ENCODE results near the gene DIP2C. TPM values are rescaled to one million over a fixed set of nuclear protein-coding genes. Genes with fewer than 3 reads are reported as not detected.
"Not testable (repeated sequence)": the region's sequence is repeated elsewhere in the genome, so short reads cannot be mapped to it uniquely, and the experiment has no call there.

DIP2C gene
- total RNA-seq, 3 donors from 2014 or later: 0.20 to 0.27 (median 0.26) TPM

- H3K9me3 Mint-ChIP-seq: no peaks in the 10 kb centered on the region
- DNase-seq (no peak), ATAC-seq (no peak)
- H3K36me3 Mint-ChIP-seq (ENCODE audit: insufficient read depth): peaks cover 8% of the 10 kb centered on the region
- no peaks in the 10 kb centered on the region for H3K27me3 Mint-ChIP-seq (ENCODE audit: low read depth)
- H3K4me1 Mint-ChIP-seq (ENCODE audit: low read depth): peaks cover 45% of the 10 kb centered on the region
- no peak overlapping the region for H3K4me3 Mint-ChIP-seq
Observed at GRCh38 chr10:436013-436697, 253.3 kb downstream of the DIP2C start.

GRCh38 chr10:435397-435796 is 254.1 kb downstream of the DIP2C start:
- H3K4me1 Mint-ChIP-seq (ENCODE audit: low read depth): peaks cover 45% of the 10 kb centered on the region
- peaks cover 6% of the 10 kb centered on the region for H3K36me3 Mint-ChIP-seq (ENCODE audit: insufficient read depth)
- no peak for ATAC-seq
- no peak overlapping the region for H3K4me3 Mint-ChIP-seq
- DNase-seq: no peak
- no peaks in the 10 kb centered on the region for H3K27me3 Mint-ChIP-seq (ENCODE audit: low read depth)
- H3K9me3 Mint-ChIP-seq: no peaks in the 10 kb centered on the region

GRCh38 chr10:429696-430095 is 259.8 kb downstream of the DIP2C start:
- Mint-ChIP-seq H3K36me3 (ENCODE audit: insufficient read depth) (no peaks in the 10 kb centered on the region), H3K4me1 (ENCODE audit: low read depth) (peaks cover 28% of the 10 kb centered on the region), H3K9me3 (no peaks in the 10 kb centered on the region), H3K4me3 (no peak overlapping the region), H3K27me3 (ENCODE audit: low read depth) (no peaks in the 10 kb centered on the region)
- ATAC-seq (no peak), DNase-seq (no peak)

GRCh38 chr10:427761-428519 is 261.5 kb downstream of the DIP2C start:
- Mint-ChIP-seq H3K27me3 (ENCODE audit: low read depth) (no peaks in the 10 kb centered on the region), H3K36me3 (ENCODE audit: insufficient read depth) (no peaks in the 10 kb centered on the region), H3K4me3 (no peak overlapping the region), H3K4me1 (ENCODE audit: low read depth) (peaks cover 23% of the 10 kb centered on the region), H3K9me3 (no peaks in the 10 kb centered on the region)
- no peak for ATAC-seq
- DNase-seq: no peak

- H3K4me1 Mint-ChIP-seq (ENCODE audit: low read depth): peaks cover 13% of the 10 kb centered on the region
- DNase-seq; H3K36me3 Mint-ChIP-seq (ENCODE audit: insufficient read depth); H3K27me3 Mint-ChIP-seq (ENCODE audit: low read depth); H3K9me3 Mint-ChIP-seq; H3K4me3 Mint-ChIP-seq; ATAC-seq: not testable (repeated sequence)
Observed at GRCh38 chr10:425365-425764, 264.1 kb downstream of the DIP2C start.

- not testable (repeated sequence) for H3K4me3 Mint-ChIP-seq; H3K36me3 Mint-ChIP-seq (ENCODE audit: insufficient read depth); DNase-seq; H3K9me3 Mint-ChIP-seq; ATAC-seq; H3K27me3 Mint-ChIP-seq (ENCODE audit: low read depth)
- H3K4me1 Mint-ChIP-seq (ENCODE audit: low read depth): peaks cover 13% of the 10 kb centered on the region
Observed at GRCh38 chr10:424724-425123, 264.7 kb downstream of the DIP2C start.

- no peak overlapping the region for H3K4me3 Mint-ChIP-seq
- no peak for DNase-seq
- H3K9me3 Mint-ChIP-seq: no peaks in the 10 kb centered on the region
- no peaks in the 10 kb centered on the region for H3K36me3 Mint-ChIP-seq (ENCODE audit: insufficient read depth)
- no peak for ATAC-seq
- H3K27me3 Mint-ChIP-seq (ENCODE audit: low read depth): no peaks in the 10 kb centered on the region
- peaks cover 12% of the 10 kb centered on the region for H3K4me1 Mint-ChIP-seq (ENCODE audit: low read depth)
Observed at GRCh38 chr10:423178-423577, 266.3 kb downstream of the DIP2C start.

GRCh38 chr10:422675-423074 is 266.8 kb downstream of the DIP2C start:
- no peak overlapping the region for H3K4me3 Mint-ChIP-seq
- H3K27me3 Mint-ChIP-seq (ENCODE audit: low read depth): no peaks in the 10 kb centered on the region
- no peaks in the 10 kb centered on the region for H3K9me3 Mint-ChIP-seq
- no peak for ATAC-seq
- H3K4me1 Mint-ChIP-seq (ENCODE audit: low read depth): peaks cover 12% of the 10 kb centered on the region
- DNase-seq: no peak
- H3K36me3 Mint-ChIP-seq (ENCODE audit: insufficient read depth): no peaks in the 10 kb centered on the region

- ATAC-seq (no peak), DNase-seq (no peak)
- peaks cover 12% of the 10 kb centered on the region for H3K4me1 Mint-ChIP-seq (ENCODE audit: low read depth)
- no peaks in the 10 kb centered on the region for H3K36me3 Mint-ChIP-seq (ENCODE audit: insufficient read depth)
- H3K4me3 Mint-ChIP-seq: no peak overlapping the region
- no peaks in the 10 kb centered on the region for H3K27me3 Mint-ChIP-seq (ENCODE audit: low read depth)
- no peaks in the 10 kb centered on the region for H3K9me3 Mint-ChIP-seq
Observed at GRCh38 chr10:422241-422640, 267.2 kb downstream of the DIP2C start.

GRCh38 chr10:421170-421569 is 268.3 kb downstream of the DIP2C start:
- ATAC-seq (no peak), DNase-seq (no peak)
- H3K4me1 Mint-ChIP-seq (ENCODE audit: low read depth): peaks cover 4% of the 10 kb centered on the region
- no peaks in the 10 kb centered on the region for H3K27me3 Mint-ChIP-seq (ENCODE audit: low read depth)
- no peaks in the 10 kb centered on the region for H3K36me3 Mint-ChIP-seq (ENCODE audit: insufficient read depth)
- no peak overlapping the region for H3K4me3 Mint-ChIP-seq
- H3K9me3 Mint-ChIP-seq: no peaks in the 10 kb centered on the region

GRCh38 chr10:420154-421121 is 269.0 kb downstream of the DIP2C start:
- peaks cover 2% of the 10 kb centered on the region for H3K4me1 Mint-ChIP-seq (ENCODE audit: low read depth)
- no peaks in the 10 kb centered on the region for H3K27me3 Mint-ChIP-seq (ENCODE audit: low read depth)
- DNase-seq: no peak
- ATAC-seq: no peak
- H3K4me3 Mint-ChIP-seq: no peak overlapping the region
- H3K9me3 Mint-ChIP-seq: no peaks in the 10 kb centered on the region
- no peaks in the 10 kb centered on the region for H3K36me3 Mint-ChIP-seq (ENCODE audit: insufficient read depth)

- Mint-ChIP-seq H3K36me3 (ENCODE audit: insufficient read depth) (no peaks in the 10 kb centered on the region), H3K9me3 (no peaks in the 10 kb centered on the region), H3K4me3 (no peak overlapping the region), H3K4me1 (ENCODE audit: low read depth) (no peaks in the 10 kb centered on the region), H3K27me3 (ENCODE audit: low read depth) (no peaks in the 10 kb centered on the region)
- no peak for ATAC-seq
- DNase-seq: no peak
Observed at GRCh38 chr10:418894-419293, 270.6 kb downstream of the DIP2C start.

- Mint-ChIP-seq H3K27me3 (ENCODE audit: low read depth) (no peaks in the 10 kb centered on the region), H3K9me3 (no peaks in the 10 kb centered on the region)
Observed at GRCh38 chr10:418226-418625, 271.2 kb downstream of the DIP2C start.

GRCh38 chr10:416091-416515 is 273.4 kb downstream of the DIP2C start:
- H3K4me3 Mint-ChIP-seq: no peak overlapping the region
- no peaks in the 10 kb centered on the region for H3K9me3 Mint-ChIP-seq
- H3K4me1 Mint-ChIP-seq (ENCODE audit: low read depth): no peaks in the 10 kb centered on the region
- no peak for DNase-seq
- ATAC-seq: no peak
- H3K36me3 Mint-ChIP-seq (ENCODE audit: insufficient read depth): peaks cover 4% of the 10 kb centered on the region
- H3K27me3 Mint-ChIP-seq (ENCODE audit: low read depth): no peaks in the 10 kb centered on the region

More at GRCh38 chr10:418226-418625, 271.2 kb downstream of the DIP2C start:
- Mint-ChIP-seq H3K4me3 (no peak overlapping the region), H3K36me3 (ENCODE audit: insufficient read depth) (peaks cover 4% of the 10 kb centered on the region), H3K4me1 (ENCODE audit: low read depth) (no peaks in the 10 kb centered on the region)
- ATAC-seq (no peak), DNase-seq (no peak)
